ENCODE data around the gene RNF222. TPM values are rescaled to one million over a fixed set of nuclear protein-coding genes. Genes with fewer than 3 reads are reported as not detected.

Gene RNF222
- total RNA-seq, 1 experiment from 2014 or later, result not detected

DNA sequence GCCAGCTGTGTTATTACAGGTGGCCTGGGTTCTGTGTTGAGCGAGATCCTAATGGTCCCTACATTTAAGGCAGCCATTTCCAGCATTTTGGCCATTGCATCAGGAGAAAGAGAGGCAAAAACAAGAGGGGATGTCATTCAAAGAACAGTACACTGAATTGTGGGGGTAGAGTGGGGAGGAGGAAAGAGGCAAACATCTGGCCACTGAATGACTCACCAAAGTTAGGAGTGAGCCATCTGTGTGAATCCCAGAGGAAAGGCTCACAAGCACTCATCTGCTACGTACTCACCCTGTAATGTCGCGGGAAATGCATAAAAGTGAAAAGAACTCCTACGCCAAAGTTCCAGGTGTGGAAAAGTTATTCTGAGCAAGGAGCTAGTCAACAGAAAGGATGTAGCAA is 37.9 kb downstream of the RNF222 start:
- H3K4me3 ChIP-seq (ENCODE audit: low read depth, low read length), result no peak overlapping the region
- ChIA-PET CTCF (no interaction called here), POLR2A (no interaction called here)
- intact Hi-C loops (cut with micrococcal nuclease; ENCODE audit: unreplicated experiment), result no loop called here
- H3K27ac Mint-ChIP-seq (ENCODE audit: unreplicated experiment), result no peak overlapping the region
- peaks cover 10% of the 10 kb centered on the region for H3K4me1 Mint-ChIP-seq (ENCODE audit: low read depth, unreplicated experiment)
- no peaks in the 10 kb centered on the region for H3K36me3 ChIP-seq (ENCODE audit: control insufficient read depth, insufficient read depth, low read length)
- DNase-seq, result no peak
- no peaks in the 10 kb centered on the region for H3K27me3 ChIP-seq (replicated peaks; ENCODE audit: control insufficient read depth, insufficient read depth, low read length)
- no TSS peak for BruUV-seq (replicated peaks)
- H3K4me3 Mint-ChIP-seq (ENCODE audit: unreplicated experiment), result no peak overlapping the region
- no peaks in the 10 kb centered on the region for H3K9me3 Mint-ChIP-seq (ENCODE audit: unreplicated experiment)
- no peaks in the 10 kb centered on the region for H3K36me3 Mint-ChIP-seq (ENCODE audit: insufficient read depth, unreplicated experiment)
- H3K4me1 ChIP-seq, result no peaks in the 10 kb centered on the region
- TF ChIP-seq, protein P1, sequence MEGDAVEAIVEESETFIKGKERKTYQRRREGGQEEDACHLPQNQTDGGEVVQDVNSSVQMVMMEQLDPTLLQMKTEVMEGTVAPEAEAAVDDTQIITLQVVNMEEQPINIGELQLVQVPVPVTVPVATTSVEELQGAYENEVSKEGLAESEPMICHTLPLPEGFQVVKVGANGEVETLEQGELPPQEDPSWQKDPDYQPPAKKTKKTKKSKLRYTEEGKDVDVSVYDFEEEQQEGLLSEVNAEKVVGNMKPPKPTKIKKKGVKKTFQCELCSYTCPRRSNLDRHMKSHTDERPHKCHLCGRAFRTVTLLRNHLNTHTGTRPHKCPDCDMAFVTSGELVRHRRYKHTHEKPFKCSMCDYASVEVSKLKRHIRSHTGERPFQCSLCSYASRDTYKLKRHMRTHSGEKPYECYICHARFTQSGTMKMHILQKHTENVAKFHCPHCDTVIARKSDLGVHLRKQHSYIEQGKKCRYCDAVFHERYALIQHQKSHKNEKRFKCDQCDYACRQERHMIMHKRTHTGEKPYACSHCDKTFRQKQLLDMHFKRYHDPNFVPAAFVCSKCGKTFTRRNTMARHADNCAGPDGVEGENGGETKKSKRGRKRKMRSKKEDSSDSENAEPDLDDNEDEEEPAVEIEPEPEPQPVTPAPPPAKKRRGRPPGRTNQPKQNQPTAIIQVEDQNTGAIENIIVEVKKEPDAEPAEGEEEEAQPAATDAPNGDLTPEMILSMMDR (IDR thresholded peaks at IDR 0.05; ENCODE audit: insufficient read depth in 1 of 2, low read depth in 1 of 2, low read length in 1 of 2, severe bottlenecking in 1 of 2, unreplicated experiment in 1 of 2), result no peak
- no peaks in the 10 kb centered on the region for H3K9me3 ChIP-seq
- H3K27me3 Mint-ChIP-seq (ENCODE audit: insufficient read depth, unreplicated experiment), result peaks cover 3% of the 10 kb centered on the region

DNA sequence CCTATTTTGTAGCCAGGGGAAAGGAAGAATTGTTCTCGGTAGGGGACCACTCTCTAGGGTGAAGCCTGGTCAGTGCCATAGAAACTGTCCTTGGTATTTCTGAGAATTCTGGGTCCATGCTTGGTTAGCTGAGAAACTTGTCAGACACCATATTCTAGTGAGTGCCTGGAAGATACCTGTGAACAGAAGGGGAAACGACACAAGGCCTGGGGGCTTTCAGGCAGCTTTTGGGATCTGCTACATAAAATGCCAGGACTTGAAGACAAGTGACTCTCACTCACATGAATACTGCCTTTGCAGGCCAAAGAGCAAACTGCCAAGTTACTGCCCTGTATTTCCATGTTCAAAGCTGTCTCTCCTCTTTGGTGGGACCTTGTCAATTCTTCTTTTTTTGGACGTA is 39.7 kb downstream of the RNF222 start:
- TF ChIP-seq, protein P1 (IDR thresholded peaks at IDR 0.05; ENCODE audit: insufficient read depth in 1 of 2, low read depth in 1 of 2, low read length in 1 of 2, severe bottlenecking in 1 of 2, unreplicated experiment in 1 of 2), result no peak
- ChIA-PET POLR2A (interaction anchor here (0.7 kb wide), 1 partner anchor 516 kb away, joined by 3 read pairs; no protein-coding TSS in a partner anchor), CTCF (no interaction called here)
- no peak overlapping the region for H3K4me3 ChIP-seq (ENCODE audit: low read depth, low read length)
- no peaks in the 10 kb centered on the region for H3K9me3 ChIP-seq
- H3K27me3 ChIP-seq (replicated peaks; ENCODE audit: control insufficient read depth, insufficient read depth, low read length), result no peaks in the 10 kb centered on the region
- Mint-ChIP-seq H3K36me3 (ENCODE audit: insufficient read depth, unreplicated experiment) (no peaks in the 10 kb centered on the region), H3K9me3 (ENCODE audit: unreplicated experiment) (no peaks in the 10 kb centered on the region), H3K4me1 (ENCODE audit: low read depth, unreplicated experiment) (peaks cover 10% of the 10 kb centered on the region), H3K4me3 (ENCODE audit: unreplicated experiment) (no peak overlapping the region), H3K27me3 (ENCODE audit: insufficient read depth, unreplicated experiment) (peaks cover 3% of the 10 kb centered on the region), H3K27ac (ENCODE audit: unreplicated experiment) (no peak overlapping the region)
- BruUV-seq (replicated peaks), result no TSS peak
- no peak for DNase-seq
- H3K4me1 ChIP-seq, result no peaks in the 10 kb centered on the region
- H3K36me3 ChIP-seq (ENCODE audit: control insufficient read depth, insufficient read depth, low read length), result no peaks in the 10 kb centered on the region
- intact Hi-C loops (cut with micrococcal nuclease; ENCODE audit: unreplicated experiment), result no loop called here

DNA sequence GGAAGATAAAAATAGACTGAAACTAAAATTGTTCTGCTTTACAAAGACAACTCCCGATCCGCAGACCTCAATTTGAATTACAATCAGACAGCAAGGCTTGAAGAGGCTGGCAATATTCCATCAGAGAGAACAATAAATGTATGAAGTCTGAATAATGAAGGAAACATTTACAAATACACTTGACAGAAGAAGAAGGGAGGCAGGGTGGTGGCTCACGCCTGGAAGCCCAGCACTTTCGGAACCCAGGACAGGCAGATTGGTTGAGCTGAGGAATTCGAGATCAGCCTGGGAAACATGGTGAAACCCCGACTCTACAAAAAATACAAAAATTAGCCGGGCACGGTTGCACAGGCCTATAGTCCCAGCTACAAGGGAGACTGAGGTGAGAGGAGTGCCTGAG is 43.4 kb downstream of the RNF222 start:
- Histone ChIP-seq H3K4me3 (ENCODE audit: low read depth, low read length) (no peak overlapping the region), H3K27me3 (replicated peaks; ENCODE audit: control insufficient read depth, insufficient read depth, low read length) (no peaks in the 10 kb centered on the region), H3K9me3 (no peaks in the 10 kb centered on the region), H3K4me1 (no peaks in the 10 kb centered on the region), H3K36me3 (ENCODE audit: control insufficient read depth, insufficient read depth, low read length) (no peaks in the 10 kb centered on the region)
- no peak overlapping the region for H3K27ac Mint-ChIP-seq (ENCODE audit: unreplicated experiment)
- DNase-seq, result no peak
- POLR2A ChIA-PET, result no interaction called here
- TF ChIP-seq, protein P1 (IDR thresholded peaks at IDR 0.05; ENCODE audit: insufficient read depth in 1 of 2, low read depth in 1 of 2, low read length in 1 of 2, severe bottlenecking in 1 of 2, unreplicated experiment in 1 of 2), result no peak
- no peaks in the 10 kb centered on the region for H3K9me3 Mint-ChIP-seq (ENCODE audit: unreplicated experiment)
- BruUV-seq (replicated peaks), result no TSS peak
- no peaks in the 10 kb centered on the region for H3K36me3 Mint-ChIP-seq (ENCODE audit: insufficient read depth, unreplicated experiment)
- no peak overlapping the region for H3K4me3 Mint-ChIP-seq (ENCODE audit: unreplicated experiment)
- no peaks in the 10 kb centered on the region for H3K4me1 Mint-ChIP-seq (ENCODE audit: low read depth, unreplicated experiment)
- intact Hi-C loops (cut with micrococcal nuclease; ENCODE audit: unreplicated experiment), result no loop called here
- CTCF ChIA-PET, result no interaction called here
- H3K27me3 Mint-ChIP-seq (ENCODE audit: insufficient read depth, unreplicated experiment), result no peaks in the 10 kb centered on the region
